C4-2B (cell line): ENCODE measurements around the gene ZNF431.

ENCODE experiments used
- ZFX ChIP-seq: fragments of 450-650 bp; IDR thresholded peaks from 2 replicates; pipeline ENCODE4 v1.6.1; 2017
- TF ChIP-seq, protein P1 (sequence below): fragments of 450-650 bp; conservative IDR thresholded peaks from 2 replicates; pipeline ENCODE4 v1.5.1; 2017; ENCODE audit warnings: mild to moderate bottlenecking

DNA sequence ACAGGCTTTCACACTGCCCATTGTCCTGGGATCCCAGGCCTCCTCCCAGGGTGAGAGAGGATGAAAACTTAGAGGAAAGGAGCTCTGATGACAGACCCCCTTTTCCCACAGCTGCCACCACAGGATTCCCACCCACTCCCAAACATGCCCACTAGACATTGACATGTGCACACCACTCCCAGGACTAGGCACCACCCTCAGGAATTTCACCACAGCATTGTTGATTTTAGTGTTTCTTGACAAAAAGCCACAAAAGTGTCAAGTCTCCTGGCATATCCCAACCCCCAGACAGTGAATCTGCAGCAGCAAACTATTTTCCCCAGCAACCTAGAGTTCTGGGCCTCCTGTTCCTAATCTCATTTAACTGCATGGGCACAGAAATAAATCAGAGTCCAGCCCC lies 49.7 kb upstream of the ZNF431 start:
- TF ChIP-seq, protein P1, sequence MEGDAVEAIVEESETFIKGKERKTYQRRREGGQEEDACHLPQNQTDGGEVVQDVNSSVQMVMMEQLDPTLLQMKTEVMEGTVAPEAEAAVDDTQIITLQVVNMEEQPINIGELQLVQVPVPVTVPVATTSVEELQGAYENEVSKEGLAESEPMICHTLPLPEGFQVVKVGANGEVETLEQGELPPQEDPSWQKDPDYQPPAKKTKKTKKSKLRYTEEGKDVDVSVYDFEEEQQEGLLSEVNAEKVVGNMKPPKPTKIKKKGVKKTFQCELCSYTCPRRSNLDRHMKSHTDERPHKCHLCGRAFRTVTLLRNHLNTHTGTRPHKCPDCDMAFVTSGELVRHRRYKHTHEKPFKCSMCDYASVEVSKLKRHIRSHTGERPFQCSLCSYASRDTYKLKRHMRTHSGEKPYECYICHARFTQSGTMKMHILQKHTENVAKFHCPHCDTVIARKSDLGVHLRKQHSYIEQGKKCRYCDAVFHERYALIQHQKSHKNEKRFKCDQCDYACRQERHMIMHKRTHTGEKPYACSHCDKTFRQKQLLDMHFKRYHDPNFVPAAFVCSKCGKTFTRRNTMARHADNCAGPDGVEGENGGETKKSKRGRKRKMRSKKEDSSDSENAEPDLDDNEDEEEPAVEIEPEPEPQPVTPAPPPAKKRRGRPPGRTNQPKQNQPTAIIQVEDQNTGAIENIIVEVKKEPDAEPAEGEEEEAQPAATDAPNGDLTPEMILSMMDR: no peak
- TF ChIP-seq ZFX: no peak
